Measurements from ENCODE around the gene ALDH3A1.

DNA sequence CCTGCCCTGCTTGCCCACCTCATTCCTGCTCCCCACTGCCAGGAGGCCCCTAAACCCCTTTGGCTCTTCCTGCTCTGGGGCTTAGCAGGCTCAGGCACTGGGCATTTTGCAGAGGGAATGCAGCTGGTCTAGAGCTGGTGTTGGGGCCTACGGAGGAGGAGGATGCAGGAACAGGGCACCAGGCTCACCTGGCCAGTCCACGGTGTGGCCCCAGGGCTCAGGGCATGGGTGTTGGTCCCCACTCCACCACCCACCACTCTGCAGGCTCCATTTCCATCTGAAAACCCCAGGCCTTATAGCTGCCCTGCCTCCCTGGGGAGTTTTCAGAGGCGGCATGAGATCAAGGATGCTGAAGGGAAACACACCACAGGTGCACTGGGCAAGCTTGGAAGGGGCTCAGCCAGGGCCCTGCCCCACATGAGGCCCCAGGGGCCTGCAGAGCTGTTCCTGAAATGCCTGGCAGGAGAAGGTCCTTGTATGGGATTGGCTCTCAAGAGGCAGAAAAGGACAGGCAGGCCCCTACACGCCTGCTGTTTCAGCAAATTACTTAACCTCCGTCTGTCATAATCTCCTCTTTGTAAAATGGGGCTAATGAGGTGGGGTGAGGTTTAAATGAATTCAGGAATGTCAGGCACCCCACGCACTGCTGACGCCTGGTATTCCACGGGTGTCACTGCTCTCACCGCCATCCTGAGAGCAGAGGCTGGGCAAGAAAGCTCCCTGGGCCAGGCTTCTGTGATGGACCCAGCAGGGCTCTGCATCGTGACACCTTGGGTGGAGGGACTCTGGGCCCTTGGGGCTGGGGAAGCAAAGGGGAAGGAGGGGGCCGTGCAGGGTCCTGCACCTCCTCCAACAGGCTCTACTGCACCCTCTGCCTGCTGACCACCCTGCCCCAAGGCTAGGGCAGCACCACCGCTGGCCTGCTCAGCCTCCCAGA, 41.0 kb downstream of the ALDH3A1 start:
- TF ChIP-seq CTCF (conservative IDR thresholded peaks at IDR 0.05; ENCODE audit: low read depth, low read length) (no peak), EZH2 (IDR thresholded peaks at IDR 0.05; ENCODE audit: low read length, unreplicated experiment) (no peak), EZH2phosphoT487 (IDR thresholded peaks at IDR 0.05; ENCODE audit: borderline replicate concordance, low read length) (no peak)
